ENCODE results near the gene TDRD10. TPM values are rescaled to one million over a fixed set of nuclear protein-coding genes. Genes with fewer than 3 reads are reported as not detected.

Gene TDRD10
- total RNA-seq, 2 experiments from 2014 or later, result not detected

DNA sequence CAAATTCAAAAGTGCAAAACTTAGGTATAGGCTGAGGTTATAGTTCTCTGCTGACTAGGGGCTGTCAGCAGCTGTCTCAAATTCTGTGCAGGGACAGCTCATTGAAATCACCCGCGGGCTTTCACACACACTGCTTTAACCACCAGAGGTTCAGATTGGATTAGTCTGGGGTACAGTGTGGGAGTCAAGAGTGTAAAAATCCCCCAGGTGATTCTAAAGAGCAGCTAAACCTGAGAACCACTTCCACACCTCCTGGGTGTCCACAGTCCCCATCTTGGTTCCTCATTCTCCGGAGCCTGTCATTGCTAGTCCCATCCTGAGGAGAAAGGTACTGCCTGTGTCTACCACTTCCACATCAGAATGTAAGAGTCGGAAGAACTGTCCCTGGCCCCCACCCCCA is 9.9 kb upstream of the TDRD10 start:
- peaks cover 27% of the 10 kb centered on the region for H3K4me1 Mint-ChIP-seq
- no peaks in the 10 kb centered on the region for H3K9me3 Mint-ChIP-seq
- no peak for DNase-seq
- no peak overlapping the region for H3K4me3 Mint-ChIP-seq
- no peak overlapping the region for H3K27ac Mint-ChIP-seq
- H3K36me3 Mint-ChIP-seq, result no peaks in the 10 kb centered on the region
- H3K27me3 Mint-ChIP-seq, result peaks cover 3% of the 10 kb centered on the region

DNA sequence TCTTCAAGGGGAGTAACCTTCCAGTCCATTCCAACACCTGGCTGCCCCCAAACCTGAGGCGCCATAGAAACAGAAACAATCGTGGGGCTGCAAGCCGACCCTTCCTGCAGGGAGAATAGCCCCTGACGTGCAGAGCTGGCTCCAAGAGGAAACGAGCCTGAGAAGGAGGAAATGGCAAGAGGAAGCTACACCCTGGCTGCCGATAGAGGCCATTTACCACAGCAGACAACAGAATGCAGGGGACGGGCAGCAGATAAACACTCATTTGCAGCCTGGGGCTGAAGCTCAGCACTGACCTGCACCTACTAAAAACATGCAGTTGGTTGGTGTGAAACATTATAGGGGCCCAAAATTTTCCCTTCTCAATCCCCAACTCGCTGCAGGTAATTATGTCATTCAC is 8.7 kb upstream of the TDRD10 start:
- Mint-ChIP-seq H3K4me1 (peaks cover 30% of the 10 kb centered on the region), H3K36me3 (no peaks in the 10 kb centered on the region), H3K27ac (no peak overlapping the region), H3K4me3 (no peak overlapping the region), H3K9me3 (no peaks in the 10 kb centered on the region), H3K27me3 (peaks cover 3% of the 10 kb centered on the region)
- DNase-seq, result no peak

DNA sequence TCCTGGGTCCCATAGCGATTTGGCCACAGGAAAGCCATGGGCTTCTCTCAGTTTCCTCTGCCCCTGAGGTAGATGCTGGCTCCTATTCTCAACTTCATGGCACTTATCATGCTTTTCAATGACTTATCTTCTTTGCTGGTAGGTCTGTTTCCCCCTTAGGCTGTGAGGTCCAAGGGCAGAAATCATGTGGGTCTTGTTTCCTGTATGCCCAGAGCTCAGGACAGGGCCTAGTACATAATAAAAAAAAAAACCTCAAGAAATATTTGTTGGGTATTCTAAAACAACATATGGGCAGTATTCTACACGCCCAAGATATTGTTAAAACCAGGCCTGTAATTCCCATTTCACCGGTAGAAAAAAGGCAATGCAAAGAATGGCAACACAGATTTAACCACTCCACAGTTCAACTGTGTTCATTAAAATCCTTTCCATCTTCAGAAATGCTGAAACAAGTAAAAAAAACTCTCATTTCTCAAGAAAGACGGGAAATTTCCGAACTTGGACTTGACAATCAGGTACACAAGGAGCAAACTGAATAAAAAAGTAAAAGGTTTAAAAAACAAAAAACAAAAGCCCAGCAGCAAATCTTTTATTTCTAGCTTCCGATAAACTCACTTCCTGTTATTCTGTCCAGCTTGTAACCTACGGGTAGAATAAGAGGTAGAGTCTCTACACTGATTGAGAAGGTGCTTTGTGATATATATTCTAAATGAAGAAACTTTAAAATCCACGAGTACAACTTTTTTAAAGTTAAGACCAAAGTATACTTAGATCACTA is 6.3 kb upstream of the TDRD10 start:
- Mint-ChIP-seq H3K27me3 (peaks cover 19% of the 10 kb centered on the region), H3K4me3 (no peak overlapping the region), H3K9me3 (no peaks in the 10 kb centered on the region), H3K36me3 (no peaks in the 10 kb centered on the region), H3K27ac (no peak overlapping the region), H3K4me1 (peaks cover 30% of the 10 kb centered on the region)
- no peak for DNase-seq

DNA sequence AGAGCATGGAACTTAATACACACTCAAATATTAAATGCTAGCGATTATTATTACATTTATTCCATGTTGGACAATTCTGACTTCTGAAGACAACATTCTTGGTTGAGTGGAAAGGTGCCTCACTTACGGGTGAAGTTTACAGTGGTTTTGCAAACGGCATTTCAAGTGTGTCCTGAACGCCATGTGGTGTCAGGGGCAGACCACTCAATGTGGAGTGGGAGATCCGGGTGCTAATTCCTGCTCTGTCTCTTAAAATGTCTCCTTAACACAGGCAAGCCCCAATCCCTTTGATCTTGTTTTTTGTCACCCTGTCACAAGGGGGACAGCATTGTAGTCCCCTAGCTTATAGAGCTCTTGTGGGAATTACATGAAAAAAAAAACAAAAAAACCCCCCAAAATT is 5.6 kb upstream of the TDRD10 start:
- DNase-seq, result no peak
- no peak overlapping the region for H3K27ac Mint-ChIP-seq
- H3K27me3 Mint-ChIP-seq, result peaks cover 26% of the 10 kb centered on the region
- H3K4me1 Mint-ChIP-seq, result peaks cover 32% of the 10 kb centered on the region
- no peak overlapping the region for H3K4me3 Mint-ChIP-seq
- H3K9me3 Mint-ChIP-seq, result no peaks in the 10 kb centered on the region
- H3K36me3 Mint-ChIP-seq, result no peaks in the 10 kb centered on the region

DNA sequence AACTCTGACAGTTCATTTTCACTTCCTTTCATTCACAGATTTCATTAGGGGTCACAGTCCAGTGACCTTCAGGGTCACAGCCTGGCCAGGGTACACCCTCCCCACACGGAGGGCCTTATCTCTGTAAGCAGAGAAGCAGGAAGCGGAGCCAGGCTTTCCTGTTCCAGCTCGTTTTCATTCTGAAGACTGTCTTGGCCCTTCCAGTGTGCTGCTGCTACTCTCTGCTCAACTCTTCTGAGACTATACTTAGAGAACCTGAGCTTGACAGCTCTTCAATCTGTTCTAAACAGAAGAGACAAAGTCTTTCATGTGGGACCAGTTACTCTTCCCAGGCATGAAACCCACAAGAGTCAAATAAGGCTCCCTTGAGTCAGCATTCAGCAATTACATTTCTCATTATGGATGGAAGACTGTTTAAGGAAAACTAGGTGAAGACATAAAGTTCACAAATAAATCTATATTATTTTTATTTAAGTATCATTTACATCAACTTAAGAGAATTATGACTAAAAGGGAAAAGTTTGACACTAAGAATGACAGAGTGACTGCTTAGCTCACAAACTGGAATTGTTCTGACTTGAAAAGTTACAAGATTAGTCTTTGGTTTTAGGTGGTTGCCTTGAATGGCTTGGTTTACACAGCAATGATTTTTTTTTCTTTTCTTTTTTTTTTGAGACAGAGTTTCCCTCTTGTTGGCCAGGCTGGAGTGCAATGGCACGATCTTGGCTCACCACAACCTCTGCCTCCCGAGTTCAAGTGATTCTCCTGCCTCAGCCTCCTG is 4.8 kb upstream of the TDRD10 start:
- Mint-ChIP-seq H3K36me3 (no peaks in the 10 kb centered on the region), H3K4me1 (peaks cover 31% of the 10 kb centered on the region), H3K27me3 (peaks cover 29% of the 10 kb centered on the region), H3K4me3 (no peak overlapping the region), H3K27ac (peak overlapping the region; percentile 48), H3K9me3 (no peaks in the 10 kb centered on the region)
- no peak for DNase-seq

DNA sequence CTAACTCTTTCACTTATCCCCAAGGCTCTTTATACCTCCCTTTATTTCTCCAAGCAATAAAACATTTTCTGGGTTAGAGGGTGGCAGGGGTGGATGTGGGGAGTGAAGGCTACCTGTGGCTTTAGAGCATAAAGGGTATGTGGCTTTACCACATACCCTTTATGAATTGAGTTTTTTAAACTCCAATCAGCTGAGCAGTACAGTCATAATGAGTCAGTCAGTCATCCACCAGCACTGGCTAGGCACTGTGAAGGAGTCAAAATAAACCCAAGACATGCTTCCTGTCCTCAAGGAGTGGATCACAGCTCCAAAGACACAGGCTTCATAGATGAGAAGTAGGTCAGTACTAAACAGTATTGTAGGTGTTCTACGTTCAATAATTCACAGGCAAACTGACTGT is 2.6 kb upstream of the TDRD10 start:
- no peaks in the 10 kb centered on the region for H3K9me3 Mint-ChIP-seq
- no peak overlapping the region for H3K4me3 Mint-ChIP-seq
- H3K27ac Mint-ChIP-seq, result no peak overlapping the region
- no peak for DNase-seq
- H3K27me3 Mint-ChIP-seq, result peaks cover 48% of the 10 kb centered on the region
- H3K4me1 Mint-ChIP-seq, result peaks cover 22% of the 10 kb centered on the region
- H3K36me3 Mint-ChIP-seq, result no peaks in the 10 kb centered on the region

DNA sequence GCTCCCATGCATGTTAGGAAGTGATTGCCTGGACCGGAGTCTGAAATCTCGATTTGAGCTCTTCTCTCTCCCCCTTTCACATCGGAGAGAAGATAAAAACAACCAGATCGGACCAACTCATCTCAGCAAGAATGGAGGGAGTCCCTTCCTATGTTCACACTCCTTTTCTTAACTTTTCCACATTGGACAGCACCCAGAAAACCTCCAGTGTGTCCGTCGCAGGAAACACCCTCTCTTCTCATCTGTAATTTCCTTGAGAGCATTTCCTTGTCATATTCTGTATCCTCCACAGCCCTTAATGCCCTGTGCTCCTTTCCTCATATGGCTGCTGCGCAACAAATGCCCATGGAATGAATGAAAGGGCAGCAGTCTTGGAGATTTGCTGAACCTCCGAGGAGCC is 1.5 kb upstream of the TDRD10 start:
- no peak for DNase-seq
- H3K9me3 Mint-ChIP-seq, result no peaks in the 10 kb centered on the region
- H3K27me3 Mint-ChIP-seq, result peaks cover 55% of the 10 kb centered on the region
- no peak overlapping the region for H3K27ac Mint-ChIP-seq
- no peaks in the 10 kb centered on the region for H3K36me3 Mint-ChIP-seq
- no peak overlapping the region for H3K4me3 Mint-ChIP-seq
- peaks cover 20% of the 10 kb centered on the region for H3K4me1 Mint-ChIP-seq

DNA sequence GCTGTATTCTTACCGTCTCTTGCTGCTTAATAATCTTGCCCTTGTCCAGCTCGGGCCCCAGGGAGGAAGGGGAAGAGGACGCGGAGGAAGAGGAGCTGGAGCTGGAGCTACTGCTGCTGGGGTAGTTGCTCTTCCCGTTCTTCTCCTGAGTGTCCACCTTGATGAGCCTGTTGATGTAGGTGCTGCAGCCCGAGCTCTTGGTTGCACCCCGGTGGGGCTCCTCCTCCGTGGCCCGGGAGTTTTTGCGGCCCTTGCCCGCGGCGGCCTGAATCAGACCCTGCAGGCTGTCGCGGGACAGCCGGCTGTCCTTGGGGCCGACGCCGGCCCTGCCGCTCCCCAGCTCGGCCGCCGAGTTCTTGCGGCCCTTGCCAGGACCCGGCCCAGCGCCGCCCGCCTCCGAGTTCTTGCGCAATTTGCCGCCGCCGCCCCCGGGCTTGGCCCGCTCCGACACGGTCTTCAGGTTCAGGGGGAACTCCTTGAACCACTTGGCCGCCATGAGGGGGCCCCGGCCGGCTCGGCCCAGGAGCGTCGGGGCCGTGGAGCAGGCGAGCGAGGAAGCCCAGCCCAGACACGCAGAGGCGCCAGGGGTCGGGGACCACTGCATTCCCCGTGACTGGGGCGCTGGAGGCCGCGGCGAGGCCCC is 475 bp upstream of the TDRD10 start:
- H3K4me3 Mint-ChIP-seq, result no peak overlapping the region
- H3K4me1 Mint-ChIP-seq, result peaks cover 13% of the 10 kb centered on the region
- H3K27me3 Mint-ChIP-seq, result peaks cover 63% of the 10 kb centered on the region
- H3K9me3 Mint-ChIP-seq, result no peaks in the 10 kb centered on the region
- peak; percentile 10 for DNase-seq
- no peaks in the 10 kb centered on the region for H3K36me3 Mint-ChIP-seq
- H3K27ac Mint-ChIP-seq, result no peak overlapping the region

DNA sequence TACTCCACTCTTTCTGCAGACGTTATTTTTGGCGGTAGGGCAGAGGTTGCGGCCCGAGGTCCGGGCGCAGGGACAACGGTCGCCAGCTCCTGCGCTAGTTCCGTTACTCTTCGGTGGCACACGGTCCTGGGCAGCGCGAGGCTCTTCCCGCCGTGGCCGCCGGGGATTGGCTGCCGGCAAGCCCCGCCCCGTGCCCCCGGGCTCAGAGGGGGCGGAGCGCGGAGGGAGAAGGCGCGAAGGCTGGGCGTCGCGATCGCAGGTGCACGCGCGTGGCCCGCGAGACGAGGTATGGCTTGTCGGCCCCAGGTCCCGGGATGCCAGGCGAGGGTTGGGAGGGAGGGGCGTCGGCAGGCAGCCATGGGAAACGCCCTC is 711 bp downstream of the TDRD10 start:
- DNase-seq, result peak; percentile 12
- no peak overlapping the region for H3K27ac Mint-ChIP-seq
- no peaks in the 10 kb centered on the region for H3K36me3 Mint-ChIP-seq
- H3K4me3 Mint-ChIP-seq, result peak overlapping the region; percentile 51
- H3K9me3 Mint-ChIP-seq, result no peaks in the 10 kb centered on the region
- H3K27me3 Mint-ChIP-seq, result peaks cover 71% of the 10 kb centered on the region
- H3K4me1 Mint-ChIP-seq, result peaks cover 4% of the 10 kb centered on the region

DNA sequence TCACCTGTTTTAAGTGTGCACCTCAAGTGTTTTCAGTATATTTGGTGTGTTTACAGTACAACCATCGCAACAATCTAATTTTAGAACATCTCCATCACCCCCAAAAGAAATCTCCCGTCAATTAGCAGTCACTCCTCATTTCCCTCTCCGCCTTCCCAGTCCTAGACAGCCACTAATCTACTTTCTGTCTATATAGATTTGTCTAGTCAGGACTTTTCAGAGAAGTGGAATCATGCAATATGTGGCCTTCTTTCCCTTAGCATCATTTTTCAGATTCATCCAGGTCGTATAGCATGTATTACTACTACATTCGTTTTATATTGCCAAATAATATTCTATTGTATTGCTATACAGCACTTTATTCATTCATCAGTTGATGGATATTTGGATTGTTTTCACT is 1.9 kb downstream of the TDRD10 start:
- peaks cover 76% of the 10 kb centered on the region for H3K27me3 Mint-ChIP-seq
- peaks cover 4% of the 10 kb centered on the region for H3K4me1 Mint-ChIP-seq
- no peaks in the 10 kb centered on the region for H3K9me3 Mint-ChIP-seq
- no peak for DNase-seq
- H3K4me3 Mint-ChIP-seq, result no peak overlapping the region
- H3K27ac Mint-ChIP-seq, result no peak overlapping the region
- H3K36me3 Mint-ChIP-seq, result no peaks in the 10 kb centered on the region

DNA sequence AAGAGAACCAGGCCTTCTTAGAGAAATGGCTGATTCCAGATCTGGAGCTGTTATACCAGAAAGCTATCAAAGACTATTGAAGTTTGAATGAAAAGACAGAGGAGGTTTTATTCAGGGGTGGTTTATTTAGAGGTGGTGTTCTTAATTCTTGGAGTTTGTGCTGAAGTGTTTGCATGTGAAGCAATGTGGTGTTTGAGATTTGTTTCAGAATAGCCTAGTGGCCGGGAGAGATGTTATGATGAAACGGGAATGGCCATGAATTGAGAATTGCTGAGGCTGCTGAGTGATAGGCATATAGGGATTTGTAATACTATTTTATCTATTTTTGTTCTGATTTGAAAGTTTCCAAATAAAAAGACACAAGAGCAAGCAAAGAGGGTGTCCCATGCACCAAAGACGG is 10.7 kb downstream of the TDRD10 start:
- DNase-seq, result no peak
- Mint-ChIP-seq H3K27ac (no peak overlapping the region), H3K9me3 (no peaks in the 10 kb centered on the region), H3K36me3 (no peaks in the 10 kb centered on the region), H3K27me3 (peaks cover 11% of the 10 kb centered on the region), H3K4me1 (no peaks in the 10 kb centered on the region), H3K4me3 (no peak overlapping the region)

DNA sequence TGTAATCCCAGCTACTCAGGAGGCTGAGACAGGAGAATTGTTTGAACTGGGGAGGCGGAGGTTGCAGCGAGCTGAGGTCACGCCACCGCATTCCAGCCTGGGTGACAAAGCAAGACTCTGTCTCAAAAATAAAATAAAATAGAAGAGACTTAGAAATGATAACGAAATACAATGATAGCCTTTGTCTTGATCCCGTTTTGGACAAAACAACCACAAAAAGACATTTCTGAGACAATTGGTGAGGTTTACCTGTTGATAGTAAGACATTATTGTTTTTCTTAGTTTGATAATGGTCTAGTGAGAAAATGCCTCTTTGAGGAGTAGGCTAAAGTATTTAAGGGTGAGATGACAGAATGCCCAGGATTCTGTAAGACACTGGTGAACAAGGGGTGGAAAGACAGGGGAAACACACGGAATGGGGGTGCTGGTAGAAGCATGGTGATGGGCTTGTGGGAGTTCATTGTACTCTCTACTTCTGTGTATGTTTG is 12.1 kb downstream of the TDRD10 start:
- peaks cover 7% of the 10 kb centered on the region for H3K27me3 Mint-ChIP-seq
- H3K9me3 Mint-ChIP-seq, result no peaks in the 10 kb centered on the region
- no peaks in the 10 kb centered on the region for H3K36me3 Mint-ChIP-seq
- H3K4me3 Mint-ChIP-seq, result no peak overlapping the region
- no peaks in the 10 kb centered on the region for H3K4me1 Mint-ChIP-seq
- H3K27ac Mint-ChIP-seq, result no peak overlapping the region
- no peak for DNase-seq

DNA sequence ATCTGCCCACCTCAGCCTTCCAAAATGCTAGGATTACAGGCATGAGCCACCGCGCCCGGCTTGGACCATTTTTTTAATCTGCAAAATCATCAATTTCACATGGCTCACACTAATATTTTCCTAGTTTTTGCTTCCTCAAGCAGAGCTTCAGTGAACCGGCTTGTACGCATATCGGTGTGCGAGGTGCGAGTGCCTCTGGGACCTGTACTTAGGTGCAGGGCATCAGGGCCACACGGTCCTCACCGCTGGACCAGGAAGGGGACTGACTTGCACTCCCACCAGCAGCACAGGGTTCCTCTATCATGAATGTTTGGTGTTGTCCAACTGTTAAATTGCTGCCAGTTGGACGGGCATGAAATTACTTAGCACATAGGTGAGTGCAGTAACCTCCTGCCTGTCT is 15.6 kb downstream of the TDRD10 start:
- H3K4me3 Mint-ChIP-seq, result no peak overlapping the region
- no peaks in the 10 kb centered on the region for H3K9me3 Mint-ChIP-seq
- no peak overlapping the region for H3K27ac Mint-ChIP-seq
- no peaks in the 10 kb centered on the region for H3K36me3 Mint-ChIP-seq
- no peak for DNase-seq
- H3K27me3 Mint-ChIP-seq, result no peaks in the 10 kb centered on the region
- H3K4me1 Mint-ChIP-seq, result peaks cover 3% of the 10 kb centered on the region

DNA sequence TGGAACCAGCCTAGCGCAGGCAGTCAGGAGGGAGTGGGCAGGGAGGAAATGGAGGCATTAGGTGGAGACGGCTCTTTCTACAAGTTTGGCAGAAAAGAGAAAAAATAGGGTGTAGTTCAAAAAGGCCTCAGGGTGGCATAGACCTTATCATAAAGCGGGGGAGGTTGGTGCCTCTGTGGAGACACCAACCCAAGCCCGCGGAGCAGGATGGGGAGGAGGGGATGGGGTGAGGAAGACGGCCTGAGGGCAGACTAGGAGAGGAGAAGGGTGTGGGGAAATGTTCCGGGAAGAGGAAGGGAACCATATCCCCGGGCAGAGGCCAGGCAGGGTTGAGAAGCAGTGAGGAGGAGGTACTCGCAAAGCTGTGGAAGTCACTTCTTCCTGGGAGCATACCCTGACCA is 17.6 kb downstream of the TDRD10 start:
- Mint-ChIP-seq H3K36me3 (no peaks in the 10 kb centered on the region), H3K4me1 (peaks cover 3% of the 10 kb centered on the region), H3K9me3 (no peaks in the 10 kb centered on the region), H3K4me3 (no peak overlapping the region), H3K27me3 (no peaks in the 10 kb centered on the region), H3K27ac (no peak overlapping the region)
- no peak for DNase-seq

DNA sequence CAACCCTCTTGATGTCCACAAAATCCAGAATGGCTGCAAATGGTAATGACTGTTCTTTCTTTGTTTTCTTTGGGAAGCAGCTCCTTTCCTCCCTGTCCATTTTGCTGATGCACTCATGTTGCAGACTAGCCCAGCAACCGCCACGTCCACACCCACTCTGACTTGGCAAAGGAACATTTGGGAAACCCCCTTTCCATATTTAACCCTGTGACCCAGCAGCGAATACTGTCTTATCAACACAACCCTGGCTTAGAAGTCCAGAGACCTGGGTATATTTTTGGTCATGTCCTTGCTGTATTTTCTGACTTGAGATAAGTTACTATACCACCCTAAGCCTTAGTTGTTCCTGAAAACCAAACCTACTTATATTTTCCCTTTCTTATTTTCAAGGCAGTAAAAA is 18.3 kb downstream of the TDRD10 start:
- no peaks in the 10 kb centered on the region for H3K36me3 Mint-ChIP-seq

More for the DNA sequence above, 18.3 kb downstream of the TDRD10 start:
- peaks cover 3% of the 10 kb centered on the region for H3K4me1 Mint-ChIP-seq
- DNase-seq, result no peak
- H3K27me3 Mint-ChIP-seq, result no peaks in the 10 kb centered on the region
- no peak overlapping the region for H3K27ac Mint-ChIP-seq
- H3K4me3 Mint-ChIP-seq, result no peak overlapping the region
- H3K9me3 Mint-ChIP-seq, result no peaks in the 10 kb centered on the region

Data from activated naive CD8-positive, alpha-beta T cell treated with anti-CD3 and anti-CD28 coated beads for 36 hours (primary cell).